ENCODE data around the gene MINDY4.

Gene MINDY4

GRCh38 chr7:30841025-30841735 is 70.0 kb downstream of the MINDY4 start:
- WGBS (ENCODE audit: extremely low coverage, insufficient coverage, insufficient read length) = no CpG with 5 or more reads among the region's 19 CpGs
- no peak overlapping the region for H2BK12ac ChIP-seq (ENCODE audit: low read length)

GRCh38 chr7:30841801-30842541 is 70.8 kb downstream of the MINDY4 start:
- no peak overlapping the region for H3K4ac ChIP-seq (ENCODE audit: low read depth, low read length)
- H4K91ac ChIP-seq (ENCODE audit: low read depth, low read length) = no peak overlapping the region
- H2BK12ac ChIP-seq (ENCODE audit: low read length) = no peak overlapping the region
- no peak for DNase-seq
- H3K36me3 ChIP-seq (ENCODE audit: control insufficient read depth in 1 of 2, insufficient read depth in 2 of 2, low read length in 2 of 2) = peaks cover 0 to 2% of the 10 kb centered on the region in 2 experiments
- H2BK5ac ChIP-seq (ENCODE audit: low read depth, low read length, poor library complexity) = no peak overlapping the region
- H2AFZ ChIP-seq (ENCODE audit: insufficient read depth, low read length, poor library complexity) = no peak overlapping the region
- no peaks in the 10 kb centered on the region for H3K27me3 ChIP-seq (ENCODE audit: insufficient read depth, low read length)
- no peak overlapping the region for H4K12ac ChIP-seq (ENCODE audit: low read depth, low read length)
- no peaks in the 10 kb centered on the region for H3K79me1 ChIP-seq (ENCODE audit: low read length)
- H3K27ac ChIP-seq (ENCODE audit: low read depth, low read length) = no peak overlapping the region
- H2BK120ac ChIP-seq (ENCODE audit: insufficient read depth, low read length, poor library complexity) = no peak overlapping the region
- H3K14ac ChIP-seq (ENCODE audit: low read length) = no peak overlapping the region
- H3K9ac ChIP-seq (ENCODE audit: low read length) = no peak overlapping the region
- no peaks in the 10 kb centered on the region for H3K79me2 ChIP-seq (ENCODE audit: control insufficient read depth, insufficient read depth, low read length, poor library complexity)
- no peak overlapping the region for H2AK5ac ChIP-seq (ENCODE audit: low read length)
- H3K9me3 ChIP-seq (ENCODE audit: insufficient read depth, low read depth, low read length) = peaks cover 4% of the 10 kb centered on the region
- H4K8ac ChIP-seq (ENCODE audit: low read depth, low read length) = no peak overlapping the region
- WGBS (ENCODE audit: extremely low coverage, insufficient coverage, insufficient read length) = no CpG with 5 or more reads among the region's 7 CpGs
- H3K23ac ChIP-seq (ENCODE audit: low read length) = no peak overlapping the region
- H3K18ac ChIP-seq (ENCODE audit: low read length) = no peak overlapping the region
- H3K4me3 ChIP-seq (ENCODE audit: low read depth, low read length) = no peak overlapping the region
- H3K4me2 ChIP-seq (ENCODE audit: low read length) = no peak overlapping the region
- peaks cover 14 to 25% of the 10 kb centered on the region in 2 experiments for H3K4me1 ChIP-seq (ENCODE audit: control insufficient read depth in 1 of 2, insufficient read depth in 2 of 2, low read length in 2 of 2)

More at GRCh38 chr7:30841025-30841735, 70.0 kb downstream of the MINDY4 start:
- Histone ChIP-seq H4K8ac (ENCODE audit: low read depth, low read length) (no peak overlapping the region), H3K27me3 (ENCODE audit: insufficient read depth, low read length) (no peaks in the 10 kb centered on the region), H2AK5ac (ENCODE audit: low read length) (no peak overlapping the region), H3K4me3 (ENCODE audit: low read depth, low read length) (no peak overlapping the region), H3K36me3 (ENCODE audit: control insufficient read depth in 1 of 2, insufficient read depth in 2 of 2, low read length in 2 of 2) (peaks cover 0 to 2% of the 10 kb centered on the region in 2 experiments), H3K4me1 (ENCODE audit: control insufficient read depth in 1 of 2, insufficient read depth in 2 of 2, low read length in 2 of 2) (peaks cover 15 to 25% of the 10 kb centered on the region in 2 experiments), H3K4me2 (ENCODE audit: low read length) (no peak overlapping the region), H3K9me3 (ENCODE audit: insufficient read depth, low read depth, low read length) (peaks cover 6% of the 10 kb centered on the region), H4K12ac (ENCODE audit: low read depth, low read length) (no peak overlapping the region), H3K79me2 (ENCODE audit: control insufficient read depth, insufficient read depth, low read length, poor library complexity) (no peaks in the 10 kb centered on the region), H2AFZ (ENCODE audit: insufficient read depth, low read length, poor library complexity) (no peak overlapping the region), H3K4ac (ENCODE audit: low read depth, low read length) (no peak overlapping the region), H3K14ac (ENCODE audit: low read length) (no peak overlapping the region), H3K9ac (ENCODE audit: low read length) (no peak overlapping the region), H2BK120ac (ENCODE audit: insufficient read depth, low read length, poor library complexity) (no peak overlapping the region), H2BK5ac (ENCODE audit: low read depth, low read length, poor library complexity) (no peak overlapping the region), H4K91ac (ENCODE audit: low read depth, low read length) (no peak overlapping the region), H3K18ac (ENCODE audit: low read length) (no peak overlapping the region), H3K79me1 (ENCODE audit: low read length) (no peaks in the 10 kb centered on the region), H3K27ac (ENCODE audit: low read depth, low read length) (no peak overlapping the region), H3K23ac (ENCODE audit: low read length) (no peak overlapping the region)
- no peak for DNase-seq

GRCh38 chr7:30842542-30843451 is 71.6 kb downstream of the MINDY4 start:
- no peak for DNase-seq
- Histone ChIP-seq H3K9me3 (ENCODE audit: insufficient read depth, low read depth, low read length) (peaks cover 4% of the 10 kb centered on the region), H3K9ac (ENCODE audit: low read length) (no peak overlapping the region), H3K79me1 (ENCODE audit: low read length) (no peaks in the 10 kb centered on the region), H3K27ac (ENCODE audit: low read depth, low read length) (no peak overlapping the region), H4K8ac (ENCODE audit: low read depth, low read length) (no peak overlapping the region), H2AK5ac (ENCODE audit: low read length) (no peak overlapping the region), H3K14ac (ENCODE audit: low read length) (no peak overlapping the region), H2BK5ac (ENCODE audit: low read depth, low read length, poor library complexity) (no peak overlapping the region), H3K79me2 (ENCODE audit: control insufficient read depth, insufficient read depth, low read length, poor library complexity) (no peaks in the 10 kb centered on the region), H3K27me3 (ENCODE audit: insufficient read depth, low read length) (no peaks in the 10 kb centered on the region), H3K4me2 (ENCODE audit: low read length) (no peak overlapping the region), H2BK12ac (ENCODE audit: low read length) (no peak overlapping the region), H3K23ac (ENCODE audit: low read length) (no peak overlapping the region), H3K4ac (ENCODE audit: low read depth, low read length) (no peak overlapping the region), H3K18ac (ENCODE audit: low read length) (no peak overlapping the region), H4K91ac (ENCODE audit: low read depth, low read length) (no peak overlapping the region), H2BK120ac (ENCODE audit: insufficient read depth, low read length, poor library complexity) (no peak overlapping the region), H4K12ac (ENCODE audit: low read depth, low read length) (no peak overlapping the region), H3K4me3 (ENCODE audit: low read depth, low read length) (no peak overlapping the region), H3K36me3 (ENCODE audit: control insufficient read depth in 1 of 2, insufficient read depth in 2 of 2, low read length in 2 of 2) (peaks cover 0 to 2% of the 10 kb centered on the region in 2 experiments), H2AFZ (ENCODE audit: insufficient read depth, low read length, poor library complexity) (no peak overlapping the region), H3K4me1 (ENCODE audit: control insufficient read depth in 1 of 2, insufficient read depth in 2 of 2, low read length in 2 of 2) (peaks cover 12 to 20% of the 10 kb centered on the region in 2 experiments)
- WGBS (ENCODE audit: extremely low coverage, insufficient coverage, insufficient read length) = no CpG with 5 or more reads among the region's 8 CpGs

- no peak overlapping the region for H2BK5ac ChIP-seq (ENCODE audit: low read depth, low read length, poor library complexity)
- no peak overlapping the region for H2BK12ac ChIP-seq (ENCODE audit: low read length)
- H3K79me1 ChIP-seq (ENCODE audit: low read length) = no peaks in the 10 kb centered on the region
- no peak overlapping the region for H2AFZ ChIP-seq (ENCODE audit: insufficient read depth, low read length, poor library complexity)
- no peak overlapping the region for H2AK5ac ChIP-seq (ENCODE audit: low read length)
- H3K36me3 ChIP-seq (ENCODE audit: control insufficient read depth in 1 of 2, insufficient read depth in 2 of 2, low read length in 2 of 2) = peaks cover 0 to 2% of the 10 kb centered on the region in 2 experiments
- no peaks in the 10 kb centered on the region for H3K27me3 ChIP-seq (ENCODE audit: insufficient read depth, low read length)
- peaks cover 12 to 22% of the 10 kb centered on the region in 2 experiments for H3K4me1 ChIP-seq (ENCODE audit: control insufficient read depth in 1 of 2, insufficient read depth in 2 of 2, low read length in 2 of 2)
- no peak overlapping the region for H3K27ac ChIP-seq (ENCODE audit: low read depth, low read length)
- no peak overlapping the region for H3K18ac ChIP-seq (ENCODE audit: low read length)
- no peaks in the 10 kb centered on the region for H3K79me2 ChIP-seq (ENCODE audit: control insufficient read depth, insufficient read depth, low read length, poor library complexity)
- H3K4me2 ChIP-seq (ENCODE audit: low read length) = no peak overlapping the region
- no peak overlapping the region for H3K4me3 ChIP-seq (ENCODE audit: low read depth, low read length)
- H3K14ac ChIP-seq (ENCODE audit: low read length) = no peak overlapping the region
- no peak overlapping the region for H4K12ac ChIP-seq (ENCODE audit: low read depth, low read length)
- H4K91ac ChIP-seq (ENCODE audit: low read depth, low read length) = no peak overlapping the region
- no peak overlapping the region for H4K8ac ChIP-seq (ENCODE audit: low read depth, low read length)
- no peak overlapping the region for H3K9ac ChIP-seq (ENCODE audit: low read length)
- H3K9me3 ChIP-seq (ENCODE audit: insufficient read depth, low read depth, low read length) = peaks cover 6% of the 10 kb centered on the region
- H3K23ac ChIP-seq (ENCODE audit: low read length) = no peak overlapping the region
- no peak for DNase-seq
- no peak overlapping the region for H3K4ac ChIP-seq (ENCODE audit: low read depth, low read length)
- no peak overlapping the region for H2BK120ac ChIP-seq (ENCODE audit: insufficient read depth, low read length, poor library complexity)
- WGBS (ENCODE audit: extremely low coverage, insufficient coverage, insufficient read length) = no CpG with 5 or more reads among the region's 11 CpGs
Observed at GRCh38 chr7:30843741-30844482, 72.7 kb downstream of the MINDY4 start.
